MCF 10A (cell line): ENCODE measurements around the gene NOS2. TPM values are rescaled to one million over a fixed set of nuclear protein-coding genes. Genes with fewer than 3 reads are reported as not detected.

Experiments used
- BruUV-seq: library from RNA; stranded (reverse); fragments of 400-500 nt; replicated peaks from 2 replicates; lab custom pipeline; 2021; lab: Mats Ljungman, UMichigan
- CTCF ChIA-PET: fragments of 300-600 bp; sonication (Branson Sonifier 250); formaldehyde crosslinking; extraction: SDS; loops from one replicate; lab custom pipeline; 2021; ENCODE audit warnings: antibody characterized with exemption, inconsistent platforms; lab: Yijun Ruan, JAX
- POLR2A ChIA-PET: fragments of 300-600, 350-650 bp; sonication (Branson Sonifier 250); formaldehyde crosslinking; extraction: SDS; loops from one replicate; lab custom pipeline; 2020; ENCODE audit warnings: antibody characterized with exemption, inconsistent platforms; lab: Yijun Ruan, JAX
- DNase-seq: peaks from one replicate; pipeline ENCODE4 v3.0.0-alpha.2; 2018; ENCODE audit not compliant: unreplicated experiment
- H3K27ac Mint-ChIP-seq: one replicate; pipeline ENCODE4 v1.8.0; 2022; ENCODE audit warnings: mild to moderate bottlenecking, low read depth, mixed read lengths; ENCODE audit not compliant: unreplicated experiment
- H3K27me3 Mint-ChIP-seq: one replicate; pipeline ENCODE4 v1.8.0; 2022; ENCODE audit warnings: mixed read lengths; ENCODE audit not compliant: insufficient read depth, unreplicated experiment
- H3K36me3 Mint-ChIP-seq: one replicate; pipeline ENCODE4 v1.8.0; 2022; ENCODE audit warnings: mild to moderate bottlenecking, moderate library complexity, mixed read lengths; ENCODE audit not compliant: insufficient read depth, unreplicated experiment
- H3K4me1 Mint-ChIP-seq: one replicate; pipeline ENCODE4 v1.8.0; 2022; ENCODE audit warnings: mixed read lengths; ENCODE audit not compliant: insufficient read depth, unreplicated experiment
- H3K4me3 Mint-ChIP-seq: one replicate; pipeline ENCODE4 v1.8.0; 2022; ENCODE audit warnings: mild to moderate bottlenecking, moderate library complexity, mixed read lengths; ENCODE audit not compliant: unreplicated experiment
- H3K9me3 Mint-ChIP-seq: one replicate; pipeline ENCODE4 v1.8.0; 2022; ENCODE audit warnings: mixed read lengths; ENCODE audit not compliant: unreplicated experiment
- CTCF ChIP-seq: fragments of 200-600 bp; IDR thresholded peaks from one replicate; pipeline ENCODE4 v1.8.0; 2022; ENCODE audit warnings: antibody characterized with exemption, mild to moderate bottlenecking; ENCODE audit not compliant: unreplicated experiment
- intact Hi-C: fragments of 100-400 bp; cut with micrococcal nuclease; formaldehyde crosslinking; loops from 2 replicates; pipeline ENCODE4 v1.14.1; 2022
- total RNA-seq: library from RNA; stranded (reverse); gene quantifications from 2 replicates; pipeline ENCODE4 v1.2.3, GENCODE V29; 2022

Gene NOS2
- total RNA-seq, 1 experiment from 2014 or later, result not detected

GRCh38 chr17:27798376-27798775, 2.0 kb downstream of the NOS2 start:
- Mint-ChIP-seq H3K9me3 (no peaks in the 10 kb centered on the region), H3K27ac (no peak overlapping the region), H3K4me1 (no peaks in the 10 kb centered on the region), H3K27me3 (peaks cover 65% of the 10 kb centered on the region), H3K36me3 (no peaks in the 10 kb centered on the region), H3K4me3 (no peak overlapping the region)
- no peak for DNase-seq
- BruUV-seq, result no TSS peak
- no peak for TF ChIP-seq CTCF
- intact Hi-C loops, result no loop called here
- ChIA-PET CTCF (interaction anchor here (0.6 to 22.3 kb wide), 4 partner anchors 20 to 141 kb away, joined by 3 to 445 read pairs (median 3); no protein-coding TSS in a partner anchor), POLR2A (interaction anchor here (0.6 kb wide), 1 partner anchor 14 kb away, joined by 4 read pairs; no protein-coding TSS in a partner anchor)

DNA sequence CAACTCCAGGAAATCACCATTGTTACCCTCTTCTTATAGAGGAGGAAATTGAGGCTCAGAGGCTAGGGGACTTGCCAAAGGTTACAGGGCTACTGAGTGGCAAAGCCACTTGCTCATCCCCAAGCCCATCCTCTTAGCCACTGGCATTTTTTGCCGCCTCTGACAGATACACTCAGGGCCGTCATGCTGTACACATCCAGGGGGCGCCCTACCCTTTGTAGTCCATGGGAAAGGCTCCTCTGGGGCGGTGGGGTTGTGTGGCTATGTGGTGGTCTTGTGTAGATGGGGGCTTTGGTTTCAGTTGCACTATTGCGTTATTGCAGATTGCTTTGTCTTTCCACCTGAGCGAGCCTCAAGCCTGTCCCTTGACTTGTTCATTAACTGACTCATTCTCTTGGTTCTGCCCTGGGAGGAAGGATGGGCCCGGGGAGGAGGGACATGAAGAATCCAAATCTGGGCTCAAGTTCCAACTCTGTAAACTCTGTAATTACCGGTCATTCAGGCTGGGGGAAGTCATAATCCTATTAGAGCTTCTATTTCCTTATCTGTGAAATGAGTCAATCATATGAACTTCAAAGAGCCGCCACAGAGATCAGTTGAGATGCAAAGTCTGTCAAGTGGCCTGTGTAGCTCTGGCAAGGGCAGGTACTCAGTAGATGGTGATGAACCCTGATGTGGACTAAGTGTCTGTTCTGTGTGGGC, 2.8 kb downstream of the NOS2 start:
- no TSS peak for BruUV-seq
- DNase-seq, result no peak
- intact Hi-C loops, result no loop called here
- POLR2A ChIA-PET, result interaction anchor here (0.6 kb wide), 1 partner anchor 665 kb away, joined by 3 read pairs; no protein-coding TSS in a partner anchor
- no peak for TF ChIP-seq CTCF
- CTCF ChIA-PET, result interaction anchor here (0.6 to 22.3 kb wide), 6 partner anchors 10 to 140 kb away, joined by 3 to 445 read pairs (median 3); no protein-coding TSS in a partner anchor
- no peak overlapping the region for H3K4me3 Mint-ChIP-seq
- no peak overlapping the region for H3K27ac Mint-ChIP-seq
- H3K36me3 Mint-ChIP-seq, result no peaks in the 10 kb centered on the region
- H3K27me3 Mint-ChIP-seq, result peaks cover 65% of the 10 kb centered on the region
- H3K9me3 Mint-ChIP-seq, result no peaks in the 10 kb centered on the region
- H3K4me1 Mint-ChIP-seq, result no peaks in the 10 kb centered on the region

GRCh38 chr17:27793906-27794569, 6.3 kb downstream of the NOS2 start:
- no peak for TF ChIP-seq CTCF
- ChIA-PET CTCF (interaction anchor here (0.6 to 22.3 kb wide), 2 partner anchors 70 to 86 kb away, joined by 3 to 445 read pairs; no protein-coding TSS in a partner anchor), POLR2A (no interaction called here)
- H3K36me3 Mint-ChIP-seq, result no peaks in the 10 kb centered on the region
- H3K4me1 Mint-ChIP-seq, result no peaks in the 10 kb centered on the region
- intact Hi-C loops, result no loop called here
- BruUV-seq, result no TSS peak
- no peak for DNase-seq
- H3K27ac Mint-ChIP-seq, result no peak overlapping the region
- H3K9me3 Mint-ChIP-seq, result no peaks in the 10 kb centered on the region
- peaks cover 55% of the 10 kb centered on the region for H3K27me3 Mint-ChIP-seq
- no peak overlapping the region for H3K4me3 Mint-ChIP-seq
